ENCODE results near the gene SLC12A7.
"Not testable (repeated sequence)": the region's sequence is repeated elsewhere in the genome, so short reads cannot be mapped to it uniquely, and the experiment has no call there.

Gene SLC12A7

DNA sequence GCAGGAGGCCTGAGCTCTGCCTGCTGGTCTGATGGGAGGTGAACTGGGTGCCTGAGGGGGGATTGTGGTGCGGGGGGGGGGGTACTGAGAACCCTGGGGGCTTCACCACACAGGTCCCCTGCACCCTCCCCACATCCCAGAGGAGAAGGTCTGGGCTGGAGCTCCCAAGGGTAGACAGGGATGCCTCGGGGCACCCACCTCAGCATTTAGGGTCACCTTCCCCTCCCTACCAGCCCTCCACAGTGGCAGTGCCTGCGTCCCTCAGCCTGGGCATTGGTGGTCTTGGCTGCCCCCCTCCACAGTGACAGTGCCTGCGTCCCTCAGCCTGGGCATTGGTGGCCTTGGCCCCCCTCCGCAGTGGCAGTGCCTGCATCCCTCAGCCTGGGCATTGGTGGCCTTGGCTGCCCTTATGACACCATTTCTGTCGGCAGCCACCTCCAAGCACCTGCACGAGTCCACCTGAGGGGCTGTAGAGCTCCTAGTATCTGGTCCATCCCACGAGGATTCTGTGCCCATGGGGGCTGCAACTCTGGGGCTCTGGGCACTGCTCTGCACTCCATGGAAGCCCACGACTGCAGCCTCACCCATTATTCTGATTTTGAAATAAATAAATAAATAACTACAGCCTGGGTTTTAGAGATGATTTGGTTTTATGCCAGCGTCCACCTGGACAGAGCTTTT, 81.8 kb downstream of the SLC12A7 start:
- no peak for DNase-seq (ENCODE audit: low read depth, low spot score)
- H3K4me3 ChIP-seq (ENCODE audit: low read depth, low read length) = no peak overlapping the region
- in situ Hi-C loops (cut with HindIII; ENCODE audit: low sequenced_read_pairs) = no loop called here
- TF ChIP-seq, protein P1, sequence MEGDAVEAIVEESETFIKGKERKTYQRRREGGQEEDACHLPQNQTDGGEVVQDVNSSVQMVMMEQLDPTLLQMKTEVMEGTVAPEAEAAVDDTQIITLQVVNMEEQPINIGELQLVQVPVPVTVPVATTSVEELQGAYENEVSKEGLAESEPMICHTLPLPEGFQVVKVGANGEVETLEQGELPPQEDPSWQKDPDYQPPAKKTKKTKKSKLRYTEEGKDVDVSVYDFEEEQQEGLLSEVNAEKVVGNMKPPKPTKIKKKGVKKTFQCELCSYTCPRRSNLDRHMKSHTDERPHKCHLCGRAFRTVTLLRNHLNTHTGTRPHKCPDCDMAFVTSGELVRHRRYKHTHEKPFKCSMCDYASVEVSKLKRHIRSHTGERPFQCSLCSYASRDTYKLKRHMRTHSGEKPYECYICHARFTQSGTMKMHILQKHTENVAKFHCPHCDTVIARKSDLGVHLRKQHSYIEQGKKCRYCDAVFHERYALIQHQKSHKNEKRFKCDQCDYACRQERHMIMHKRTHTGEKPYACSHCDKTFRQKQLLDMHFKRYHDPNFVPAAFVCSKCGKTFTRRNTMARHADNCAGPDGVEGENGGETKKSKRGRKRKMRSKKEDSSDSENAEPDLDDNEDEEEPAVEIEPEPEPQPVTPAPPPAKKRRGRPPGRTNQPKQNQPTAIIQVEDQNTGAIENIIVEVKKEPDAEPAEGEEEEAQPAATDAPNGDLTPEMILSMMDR (IDR thresholded peaks at IDR 0.05; ENCODE audit: low read depth, low read length) = no peak

DNA sequence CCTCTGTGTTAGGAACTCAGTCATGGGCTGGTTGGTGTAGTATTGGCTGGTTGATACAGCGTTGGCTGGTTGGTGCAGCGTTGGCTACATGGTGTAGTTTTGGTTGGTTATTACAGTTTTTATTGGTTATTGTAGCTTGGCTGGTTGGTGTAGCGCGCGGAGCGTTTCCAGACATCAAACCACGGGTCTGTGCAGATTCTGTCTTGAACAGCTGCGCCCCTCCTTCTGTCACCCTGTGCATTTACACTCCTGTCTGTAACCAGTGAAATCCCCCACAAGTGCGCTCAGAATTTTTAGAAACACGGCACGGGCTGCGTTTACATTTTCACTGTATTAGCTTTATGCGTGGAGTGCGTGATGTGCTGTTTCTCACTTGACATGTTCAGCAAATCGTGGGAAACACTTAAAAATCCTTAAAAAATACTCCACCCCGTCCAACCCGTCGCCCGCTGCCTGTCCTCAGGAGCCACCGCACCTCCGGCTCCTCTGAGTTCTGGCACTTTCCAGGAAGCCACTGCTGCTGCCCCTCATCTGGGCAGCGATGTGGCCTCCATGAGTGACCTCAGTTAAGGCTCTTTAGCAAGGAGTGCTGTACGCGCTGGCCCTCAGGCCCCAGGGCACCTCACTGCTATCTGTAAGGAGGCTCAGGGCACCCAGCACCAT, 82.5 kb downstream of the SLC12A7 start:
- TF ChIP-seq, protein P1 (IDR thresholded peaks at IDR 0.05; ENCODE audit: low read depth, low read length) = no peak
- DNase-seq (ENCODE audit: low read depth, low spot score) = no peak
- in situ Hi-C loops (cut with HindIII; ENCODE audit: low sequenced_read_pairs) = no loop called here
- no peak overlapping the region for H3K4me3 ChIP-seq (ENCODE audit: low read depth, low read length)

DNA sequence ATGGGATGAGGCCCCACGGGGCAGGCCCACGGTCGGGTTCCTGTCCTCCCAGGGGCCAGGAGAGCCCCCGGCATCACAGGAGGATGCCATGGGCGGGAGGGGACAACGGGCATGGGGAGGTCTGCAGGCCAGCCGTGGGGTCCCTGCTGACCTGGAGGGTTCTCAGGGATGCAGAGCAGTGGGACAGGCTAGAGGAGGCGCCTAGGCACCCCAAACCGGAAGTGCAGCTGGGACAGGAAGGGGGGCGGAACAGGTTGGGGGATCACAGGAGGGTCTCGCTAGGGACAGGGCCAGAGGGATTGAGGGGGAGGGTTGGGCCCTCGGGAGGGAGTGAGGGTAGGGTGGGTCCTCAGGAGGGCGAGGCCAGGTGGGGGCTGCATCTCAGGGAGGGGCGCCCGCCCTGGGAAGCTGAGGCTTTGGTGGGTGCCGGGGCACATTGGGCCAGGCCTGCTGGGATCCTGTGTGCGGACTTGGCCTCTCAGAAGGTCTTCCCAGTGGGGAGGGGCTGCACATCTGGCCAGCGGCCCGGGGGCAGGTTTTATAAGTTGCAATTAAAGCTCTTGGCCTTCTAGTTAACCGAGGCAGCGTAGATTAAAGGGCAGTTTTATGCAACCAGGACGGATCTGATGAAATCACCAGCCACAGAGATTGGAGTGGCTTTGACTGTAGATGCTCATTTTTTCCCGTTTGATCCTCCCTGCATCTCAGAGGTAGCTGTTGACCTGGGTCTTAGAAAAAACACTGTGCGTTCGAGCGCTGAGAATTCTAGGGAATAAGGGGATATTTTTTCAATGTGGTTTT, 83.2 kb downstream of the SLC12A7 start:
- H3K4me3 ChIP-seq (ENCODE audit: low read depth, low read length) = no peak overlapping the region
- no peak for DNase-seq (ENCODE audit: low read depth, low spot score)
- TF ChIP-seq, protein P1 (IDR thresholded peaks at IDR 0.05; ENCODE audit: low read depth, low read length) = no peak
- in situ Hi-C loops (cut with HindIII; ENCODE audit: low sequenced_read_pairs) = no loop called here

DNA sequence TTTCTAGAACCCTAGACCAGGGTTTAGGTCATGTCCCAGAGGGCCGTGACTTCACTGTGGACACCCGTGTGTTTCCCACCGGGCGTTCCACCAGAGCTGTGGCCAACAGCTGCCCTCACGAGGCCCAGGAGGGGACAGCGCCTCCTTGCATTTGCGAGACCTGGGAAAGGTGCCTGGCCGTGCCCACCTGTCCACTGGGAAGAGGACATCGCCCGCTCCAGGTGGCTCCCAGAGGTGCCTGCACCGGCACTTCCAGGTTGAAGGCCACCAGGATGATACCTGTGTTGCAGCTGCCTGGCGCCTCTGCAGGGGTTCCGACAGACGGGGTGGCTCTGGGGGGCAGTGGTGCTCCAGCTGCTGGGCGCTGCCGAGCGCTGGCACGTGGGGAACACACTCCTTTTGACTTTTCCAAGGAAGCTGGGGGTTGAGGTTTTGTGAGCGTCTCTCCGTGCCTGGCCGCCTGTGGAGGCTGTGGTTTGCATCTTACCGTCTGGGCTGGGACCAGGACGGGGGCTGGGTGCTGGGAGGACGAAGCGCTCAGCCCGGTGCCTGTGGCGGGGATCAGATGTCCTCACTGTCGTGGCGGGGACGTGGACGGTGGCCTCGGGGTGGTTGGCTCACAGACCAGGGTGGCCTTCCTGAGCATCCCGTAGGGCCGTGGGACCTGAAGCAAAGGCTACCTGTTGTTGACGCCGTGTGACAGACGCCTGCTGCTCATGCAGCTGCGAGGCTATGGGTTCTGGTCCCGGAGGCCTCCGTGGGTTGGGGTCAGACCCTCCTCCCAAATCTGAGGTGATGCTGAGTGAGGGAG, 84.0 kb downstream of the SLC12A7 start:
- no peak overlapping the region for H3K4me3 ChIP-seq (ENCODE audit: low read depth, low read length)
- DNase-seq (ENCODE audit: low read depth, low spot score) = no peak
- TF ChIP-seq, protein P1 (IDR thresholded peaks at IDR 0.05; ENCODE audit: low read depth, low read length) = no peak
- in situ Hi-C loops (cut with HindIII; ENCODE audit: low sequenced_read_pairs) = no loop called here

DNA sequence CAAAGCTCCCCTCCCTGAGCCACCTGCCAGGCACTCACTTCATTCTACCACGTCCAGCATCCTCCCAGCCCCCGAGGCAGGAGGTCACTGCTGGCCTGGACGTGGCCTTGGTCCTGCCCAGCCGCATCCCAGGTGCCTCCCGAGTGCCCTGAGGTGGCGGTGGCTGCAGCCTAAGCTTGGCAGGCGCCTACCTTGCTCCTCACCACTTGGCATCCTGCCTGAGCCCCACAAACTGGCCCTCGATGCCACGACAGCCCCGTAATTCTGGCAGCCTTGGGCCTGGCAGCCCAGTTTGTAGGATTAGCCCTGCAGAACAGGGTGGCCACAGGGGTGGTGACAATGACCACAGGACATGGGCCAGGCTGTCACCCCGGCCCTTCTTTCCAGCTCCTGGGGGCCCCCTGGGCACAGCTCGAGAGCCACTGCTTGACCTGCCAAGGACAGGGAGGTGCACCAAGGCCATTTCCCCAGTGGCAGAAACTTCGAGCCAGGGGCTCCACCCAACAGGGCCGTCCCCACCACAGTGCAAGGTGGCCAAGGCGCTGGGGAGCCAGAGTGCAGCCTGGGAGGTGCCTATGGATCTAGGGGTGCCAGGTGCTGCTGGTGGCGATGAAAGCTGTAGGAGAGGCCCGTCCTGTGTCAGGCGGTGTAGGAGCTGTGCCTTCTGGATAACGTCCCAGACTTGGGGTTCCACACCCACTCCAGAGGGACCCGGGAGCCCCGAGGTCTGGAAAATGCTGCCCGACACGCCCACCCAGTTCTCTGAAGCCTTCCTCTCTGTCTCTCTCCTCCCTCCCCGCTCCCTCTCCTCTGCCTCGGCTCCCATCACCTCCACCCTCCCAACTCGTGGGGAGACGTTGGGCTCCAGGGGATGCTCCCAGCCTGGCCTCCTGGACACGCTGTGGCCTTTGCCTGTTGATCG, 84.9 kb downstream of the SLC12A7 start:
- no peak overlapping the region for H3K4me3 ChIP-seq (ENCODE audit: low read depth, low read length)
- DNase-seq (ENCODE audit: low read depth, low spot score) = no peak
- TF ChIP-seq, protein P1 (IDR thresholded peaks at IDR 0.05; ENCODE audit: low read depth, low read length) = no peak
- in situ Hi-C loops (cut with HindIII; ENCODE audit: low sequenced_read_pairs) = no loop called here

GRCh38 chr5:1021969-1022336, 89.9 kb downstream of the SLC12A7 start:
- H3K4me3 ChIP-seq (ENCODE audit: low read depth, low read length); in situ Hi-C loops (cut with HindIII; ENCODE audit: low sequenced_read_pairs); DNase-seq (ENCODE audit: low read depth, low spot score): not testable (repeated sequence)
